ENCODE results near the gene NOL4L.

The NOL4L gene

GRCh38 chr20:32406701-32407100 is 178.4 kb downstream of the NOL4L start:
- no peak overlapping the region for H3K4me3 ChIP-seq (ENCODE audit: low read depth, low read length)
- TF ChIP-seq CTCF (IDR thresholded peaks at IDR 0.05; ENCODE audit: insufficient read depth, low read depth, low read length, missing control alignments): no peak
- no peak for DNase-seq (ENCODE audit: low read depth)

- DNase-seq (ENCODE audit: low read depth): no peak
- no peak overlapping the region for H3K4me3 ChIP-seq (ENCODE audit: low read depth, low read length)
- no peak for TF ChIP-seq CTCF (IDR thresholded peaks at IDR 0.05; ENCODE audit: insufficient read depth, low read depth, low read length, missing control alignments)
Measured at GRCh38 chr20:32404017-32404416, 181.1 kb downstream of the NOL4L start.

- DNase-seq (ENCODE audit: low read depth): no peak
- no peak for TF ChIP-seq CTCF (IDR thresholded peaks at IDR 0.05; ENCODE audit: insufficient read depth, low read depth, low read length, missing control alignments)
- no peak overlapping the region for H3K4me3 ChIP-seq (ENCODE audit: low read depth, low read length)
Measured at GRCh38 chr20:32400476-32400875, 184.7 kb downstream of the NOL4L start.

- H3K4me3 ChIP-seq (ENCODE audit: low read depth, low read length): no peak overlapping the region
- TF ChIP-seq CTCF (IDR thresholded peaks at IDR 0.05; ENCODE audit: insufficient read depth, low read depth, low read length, missing control alignments): no peak
- DNase-seq (ENCODE audit: low read depth): no peak
Measured at GRCh38 chr20:32397567-32398084, 187.5 kb downstream of the NOL4L start.

- DNase-seq (ENCODE audit: low read depth): no peak
- H3K4me3 ChIP-seq (ENCODE audit: low read depth, low read length): no peak overlapping the region
- TF ChIP-seq CTCF (IDR thresholded peaks at IDR 0.05; ENCODE audit: insufficient read depth, low read depth, low read length, missing control alignments): no peak
Measured at GRCh38 chr20:32396646-32397160, 188.4 kb downstream of the NOL4L start.

- DNase-seq (ENCODE audit: low read depth): no peak
- no peak overlapping the region for H3K4me3 ChIP-seq (ENCODE audit: low read depth, low read length)
- TF ChIP-seq CTCF (IDR thresholded peaks at IDR 0.05; ENCODE audit: insufficient read depth, low read depth, low read length, missing control alignments): no peak
Measured at GRCh38 chr20:32395066-32395465, 190.1 kb downstream of the NOL4L start.
